GM23338 (cell line): ENCODE measurements around the gene PPFIA4. TPM values are rescaled to one million over a fixed set of nuclear protein-coding genes. Genes with fewer than 3 reads are reported as not detected.

Experiments
- ATAC-seq: fragments of 200-7000 bp; cut with Tn5 transposase; 3 replicates; pipeline ENCODE4 v1.9.1; 2020
- DNase-seq: peaks from one replicate; pipeline ENCODE4 v3.0.0-alpha.2; 2015; ENCODE audit warnings: low spot score
- H2AFZ ChIP-seq: fragments of 200-600 bp; sonication (generic); 2 replicates; pipeline ENCODE4 v1.8.0; 2016; ENCODE audit warnings: antibody characterized with exemption, mild to moderate bottlenecking, moderate library complexity
- H3F3A ChIP-seq: fragments of 200-600 bp; sonication (generic); replicated peaks from 2 replicates; pipeline ENCODE4 v1.8.0; 2017; ENCODE audit warnings: antibody characterized with exemption, mixed run types, low read depth
- H3K27ac ChIP-seq: fragments of 200-600 bp; sonication (generic); 2 replicates; pipeline ENCODE4 v1.6.1; 2016; ENCODE audit warnings: low read depth
- H3K27me3 ChIP-seq: fragments of 200-600 bp; sonication (generic); 2 replicates; pipeline ENCODE4 v1.8.0; 2016; ENCODE audit warnings: mild to moderate bottlenecking, mixed run types, moderate library complexity; ENCODE audit not compliant: insufficient read depth
- H3K36me3 ChIP-seq: fragments of 200-600 bp; sonication (generic); 2 replicates; pipeline ENCODE4 v1.8.0; 2016; ENCODE audit warnings: mild to moderate bottlenecking; ENCODE audit not compliant: insufficient read depth
- H3K4me1 ChIP-seq: fragments of 200-600 bp; sonication (generic); 2 replicates; pipeline ENCODE4 v1.8.0; 2016; ENCODE audit warnings: mild to moderate bottlenecking, moderate library complexity; ENCODE audit not compliant: insufficient read depth
- H3K4me2 ChIP-seq: fragments of 200-600 bp; sonication (generic); 2 replicates; pipeline ENCODE4 v1.7.1; 2017; ENCODE audit warnings: mixed run types
- H3K4me3 ChIP-seq: fragments of 200-600 bp; sonication (generic); 2 replicates; pipeline ENCODE4 v1.6.1; 2016; ENCODE audit warnings: mixed run types
- H3K79me2 ChIP-seq: fragments of 200-600 bp; sonication (generic); replicated peaks from 2 replicates; pipeline ENCODE4 v1.8.0; 2017; ENCODE audit warnings: mild to moderate bottlenecking; ENCODE audit not compliant: insufficient read depth
- H3K9me2 ChIP-seq: fragments of 200-600 bp; sonication (generic); 2 replicates; pipeline ENCODE4 v1.8.0; 2017; ENCODE audit not compliant: insufficient read depth
- H4K20me1 ChIP-seq: fragments of 200-600 bp; sonication (generic); replicated peaks from 2 replicates; pipeline ENCODE4 v1.8.0; 2017; ENCODE audit warnings: mild to moderate bottlenecking; ENCODE audit not compliant: insufficient read depth
- H3K27ac Mint-ChIP-seq: 2 replicates; pipeline ENCODE4 v1.8.0; 2020; ENCODE audit warnings: inconsistent platforms, mild to moderate bottlenecking, moderate library complexity, mixed read lengths
- H3K27me3 Mint-ChIP-seq: 3 replicates; pipeline ENCODE4 v1.8.0; 2022; ENCODE audit warnings: low read depth, mild to moderate bottlenecking, moderate library complexity, mixed read lengths, inconsistent platforms; ENCODE audit not compliant: insufficient read depth, poor library complexity
- H3K36me3 Mint-ChIP-seq: 3 replicates; pipeline ENCODE4 v1.8.0; 2021; ENCODE audit warnings: low read depth, mild to moderate bottlenecking, inconsistent platforms, moderate library complexity, mixed read lengths
- H3K4me1 Mint-ChIP-seq: 3 replicates; pipeline ENCODE4 v1.8.0; 2020; ENCODE audit warnings: mild to moderate bottlenecking, inconsistent platforms, mixed read lengths
- H3K4me3 Mint-ChIP-seq: 3 replicates; pipeline ENCODE4 v1.8.0; 2021; ENCODE audit warnings: moderate library complexity, mild to moderate bottlenecking, inconsistent platforms, mixed read lengths
- H3K9me3 Mint-ChIP-seq: 3 replicates; pipeline ENCODE4 v1.8.0; 2020; ENCODE audit warnings: moderate library complexity, mild to moderate bottlenecking, inconsistent platforms, mixed read lengths
- CREB1 ChIP-seq: fragments of 250-450 bp; sonication (Bioruptor Pico); IDR thresholded peaks from 2 replicates; pipeline ENCODE4 v1.5.0; 2020; ENCODE audit warnings: low read depth, mild to moderate bottlenecking, moderate library complexity
- CTCF ChIP-seq, 2 experiments: fragments of 200-600 bp in 1 of 2; sonication (generic) in 1 of 2; conservative IDR thresholded peaks; 2 replicates each; pipeline versions ENCODE4 v1.5.1 to v1.6.1; 2016 to 2017; ENCODE audit warnings: antibody characterized with exemption in 2 of 2, low read depth in 2 of 2, mild to moderate bottlenecking in 2 of 2, moderate library complexity in 1 of 2
- EZH2 ChIP-seq: fragments of 200-600 bp; sonication (generic); IDR thresholded peaks from one replicate; pipeline ENCODE4 v1.8.0; 2017; ENCODE audit warnings: antibody characterized with exemption, mild to moderate bottlenecking, low read depth; ENCODE audit not compliant: unreplicated experiment
- JUNB ChIP-seq: IDR thresholded peaks from one replicate; pipeline ENCODE4 v1.6.1; 2016; ENCODE audit warnings: antibody characterized with exemption; ENCODE audit not compliant: unreplicated experiment
- NANOG ChIP-seq: IDR thresholded peaks from 2 replicates; pipeline ENCODE4 v1.6.1; 2016; ENCODE audit warnings: antibody characterized with exemption, borderline replicate concordance
- POLR2AphosphoS5 ChIP-seq: IDR thresholded peaks from 2 replicates; pipeline ENCODE4 v1.6.1; 2016; ENCODE audit warnings: antibody characterized with exemption, low read depth
- REST ChIP-seq: IDR thresholded peaks from one replicate; pipeline ENCODE4 v1.6.1; 2018; ENCODE audit warnings: antibody characterized with exemption; ENCODE audit not compliant: unreplicated experiment
- STAT1 ChIP-seq: IDR thresholded peaks from one replicate; pipeline ENCODE4 v1.6.1; 2016; ENCODE audit warnings: antibody characterized with exemption; ENCODE audit not compliant: unreplicated experiment
- ZNF331 ChIP-seq: fragments of 250-450 bp; sonication (Bioruptor Pico); IDR thresholded peaks from 2 replicates; pipeline ENCODE4 v1.5.0; 2020; ENCODE audit warnings: low read depth, mild to moderate bottlenecking, moderate library complexity
- polyA plus RNA-seq: library from polyadenylated mRNA; unstranded; fragments of >200 nt; fragmentation: Nextera tagmentation; extraction: Ambion mirVana; gene quantifications from 2 replicates; pipeline ENCODE4 v1.2.1, GENCODE V29; 2016
- total RNA-seq: library from RNA; depleted of rRNA; stranded (reverse); fragments of >200 nt; shearing (Covaris generic); gene quantifications from 2 replicates; pipeline ENCODE4 v1.2.3, GENCODE V29; 2014
- TF ChIP-seq, protein P1 (sequence below): fragments of 250-450 bp; sonication (Bioruptor Pico); IDR thresholded peaks from 2 replicates; pipeline ENCODE4 v1.5.0; 2020; ENCODE audit warnings: mild to moderate bottlenecking, moderate library complexity
- TF ChIP-seq, protein P2 (sequence below): IDR thresholded peaks from 2 replicates; pipeline ENCODE4 v1.6.1; 2016; ENCODE audit warnings: antibody characterized with exemption

The PPFIA4 gene
- total and polyA plus RNA-seq, 2 experiments from 2014 or later: 1.3 to 7.6 TPM

- TF ChIP-seq, protein P1, sequence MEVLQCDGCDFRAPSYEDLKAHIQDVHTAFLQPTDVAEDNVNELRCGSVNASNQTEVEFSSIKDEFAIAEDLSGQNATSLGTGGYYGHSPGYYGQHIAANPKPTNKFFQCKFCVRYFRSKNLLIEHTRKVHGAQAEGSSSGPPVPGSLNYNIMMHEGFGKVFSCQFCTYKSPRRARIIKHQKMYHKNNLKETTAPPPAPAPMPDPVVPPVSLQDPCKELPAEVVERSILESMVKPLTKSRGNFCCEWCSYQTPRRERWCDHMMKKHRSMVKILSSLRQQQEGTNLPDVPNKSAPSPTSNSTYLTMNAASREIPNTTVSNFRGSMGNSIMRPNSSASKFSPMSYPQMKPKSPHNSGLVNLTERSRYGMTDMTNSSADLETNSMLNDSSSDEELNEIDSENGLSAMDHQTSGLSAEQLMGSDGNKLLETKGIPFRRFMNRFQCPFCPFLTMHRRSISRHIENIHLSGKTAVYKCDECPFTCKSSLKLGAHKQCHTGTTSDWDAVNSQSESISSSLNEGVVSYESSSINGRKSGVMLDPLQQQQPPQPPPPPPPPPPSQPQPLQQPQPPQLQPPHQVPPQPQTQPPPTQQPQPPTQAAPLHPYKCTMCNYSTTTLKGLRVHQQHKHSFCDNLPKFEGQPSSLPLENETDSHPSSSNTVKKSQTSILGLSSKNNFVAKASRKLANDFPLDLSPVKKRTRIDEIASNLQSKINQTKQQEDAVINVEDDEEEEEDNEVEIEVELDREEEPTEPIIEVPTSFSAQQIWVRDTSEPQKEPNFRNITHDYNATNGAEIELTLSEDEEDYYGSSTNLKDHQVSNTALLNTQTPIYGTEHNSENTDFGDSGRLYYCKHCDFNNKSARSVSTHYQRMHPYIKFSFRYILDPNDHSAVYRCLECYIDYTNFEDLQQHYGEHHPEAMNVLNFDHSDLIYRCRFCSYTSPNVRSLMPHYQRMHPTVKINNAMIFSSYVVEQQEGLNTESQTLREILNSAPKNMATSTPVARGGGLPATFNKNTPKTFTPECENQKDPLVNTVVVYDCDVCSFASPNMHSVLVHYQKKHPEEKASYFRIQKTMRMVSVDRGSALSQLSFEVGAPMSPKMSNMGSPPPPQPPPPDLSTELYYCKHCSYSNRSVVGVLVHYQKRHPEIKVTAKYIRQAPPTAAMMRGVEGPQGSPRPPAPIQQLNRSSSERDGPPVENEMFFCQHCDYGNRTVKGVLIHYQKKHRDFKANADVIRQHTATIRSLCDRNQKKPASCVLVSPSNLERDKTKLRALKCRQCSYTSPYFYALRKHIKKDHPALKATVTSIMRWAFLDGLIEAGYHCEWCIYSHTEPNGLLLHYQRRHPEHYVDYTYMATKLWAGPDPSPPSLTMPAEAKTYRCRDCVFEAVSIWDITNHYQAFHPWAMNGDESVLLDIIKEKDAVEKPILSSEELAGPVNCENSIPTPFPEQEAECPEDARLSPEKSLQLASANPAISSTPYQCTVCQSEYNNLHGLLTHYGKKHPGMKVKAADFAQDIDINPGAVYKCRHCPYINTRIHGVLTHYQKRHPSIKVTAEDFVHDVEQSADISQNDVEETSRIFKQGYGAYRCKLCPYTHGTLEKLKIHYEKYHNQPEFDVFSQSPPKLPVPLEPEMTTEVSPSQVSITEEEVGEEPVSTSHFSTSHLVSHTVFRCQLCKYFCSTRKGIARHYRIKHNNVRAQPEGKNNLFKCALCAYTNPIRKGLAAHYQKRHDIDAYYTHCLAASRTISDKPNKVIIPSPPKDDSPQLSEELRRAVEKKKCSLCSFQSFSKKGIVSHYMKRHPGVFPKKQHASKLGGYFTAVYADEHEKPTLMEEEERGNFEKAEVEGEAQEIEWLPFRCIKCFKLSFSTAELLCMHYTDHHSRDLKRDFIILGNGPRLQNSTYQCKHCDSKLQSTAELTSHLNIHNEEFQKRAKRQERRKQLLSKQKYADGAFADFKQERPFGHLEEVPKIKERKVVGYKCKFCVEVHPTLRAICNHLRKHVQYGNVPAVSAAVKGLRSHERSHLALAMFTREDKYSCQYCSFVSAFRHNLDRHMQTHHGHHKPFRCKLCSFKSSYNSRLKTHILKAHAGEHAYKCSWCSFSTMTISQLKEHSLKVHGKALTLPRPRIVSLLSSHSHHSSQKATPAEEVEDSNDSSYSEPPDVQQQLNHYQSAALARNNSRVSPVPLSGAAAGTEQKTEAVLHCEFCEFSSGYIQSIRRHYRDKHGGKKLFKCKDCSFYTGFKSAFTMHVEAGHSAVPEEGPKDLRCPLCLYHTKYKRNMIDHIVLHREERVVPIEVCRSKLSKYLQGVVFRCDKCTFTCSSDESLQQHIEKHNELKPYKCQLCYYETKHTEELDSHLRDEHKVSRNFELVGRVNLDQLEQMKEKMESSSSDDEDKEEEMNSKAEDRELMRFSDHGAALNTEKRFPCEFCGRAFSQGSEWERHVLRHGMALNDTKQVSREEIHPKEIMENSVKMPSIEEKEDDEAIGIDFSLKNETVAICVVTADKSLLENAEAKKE: no peak
- TF ChIP-seq CREB1 (CRISPR knock-in tag): no peak
- TF ChIP-seq STAT1: no peak
- TF ChIP-seq POLR2AphosphoS5: no peak
- TF ChIP-seq REST: no peak
Observed at GRCh38 chr1:203090421-203091198, 64.3 kb downstream of the PPFIA4 start (continued).

GRCh38 chr1:203091199-203091477, 64.8 kb downstream of the PPFIA4 start:
- Histone ChIP-seq H3K4me1 (no peaks in the 10 kb centered on the region), H2AFZ (no peak overlapping the region), H3K4me2 (no peak overlapping the region), H3K79me2 (no peaks in the 10 kb centered on the region), H3K9me2 (peaks cover 3% of the 10 kb centered on the region; the same call in 1 of the 2 replicates), H3F3A (no peaks in the 10 kb centered on the region), H3K27ac (no peak overlapping the region), H3K4me3 (no peak overlapping the region), H3K27me3 (no peaks in the 10 kb centered on the region), H3K36me3 (peaks cover 3% of the 10 kb centered on the region; the same call in 1 of the 2 replicates), H4K20me1 (no peaks in the 10 kb centered on the region)
- no peak for DNase-seq
- peaks cover 8% of the 10 kb centered on the region for H3K27me3 Mint-ChIP-seq
- H3K36me3 Mint-ChIP-seq: peaks cover 10% of the 10 kb centered on the region
- peaks cover 22% of the 10 kb centered on the region for H3K4me1 Mint-ChIP-seq
- no peak overlapping the region for H3K4me3 Mint-ChIP-seq
- no peak overlapping the region for H3K27ac Mint-ChIP-seq
- ATAC-seq: no peak
- H3K9me3 Mint-ChIP-seq: peaks cover 17% of the 10 kb centered on the region
- TF ChIP-seq, protein P2, sequence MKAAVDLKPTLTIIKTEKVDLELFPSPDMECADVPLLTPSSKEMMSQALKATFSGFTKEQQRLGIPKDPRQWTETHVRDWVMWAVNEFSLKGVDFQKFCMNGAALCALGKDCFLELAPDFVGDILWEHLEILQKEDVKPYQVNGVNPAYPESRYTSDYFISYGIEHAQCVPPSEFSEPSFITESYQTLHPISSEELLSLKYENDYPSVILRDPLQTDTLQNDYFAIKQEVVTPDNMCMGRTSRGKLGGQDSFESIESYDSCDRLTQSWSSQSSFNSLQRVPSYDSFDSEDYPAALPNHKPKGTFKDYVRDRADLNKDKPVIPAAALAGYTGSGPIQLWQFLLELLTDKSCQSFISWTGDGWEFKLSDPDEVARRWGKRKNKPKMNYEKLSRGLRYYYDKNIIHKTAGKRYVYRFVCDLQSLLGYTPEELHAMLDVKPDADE: no peak
- no peak for TF ChIP-seq NANOG
- no peak for TF ChIP-seq POLR2AphosphoS5
- no peak for TF ChIP-seq CTCF (conservative IDR thresholded peaks at IDR 0.05; ENCODE audit: low read depth in 2 of 2)
- no peak for TF ChIP-seq CREB1 (CRISPR knock-in tag)
- no peak for TF ChIP-seq EZH2
- TF ChIP-seq JUNB: no peak
- no peak for TF ChIP-seq ZNF331 (CRISPR knock-in tag)
